Measurements from ENCODE around the gene PMEPA1. TPM values are rescaled to one million over a fixed set of nuclear protein-coding genes. Genes with fewer than 3 reads are reported as not detected.

PMEPA1 gene
- total RNA-seq (2014; rRNA removed; shearing (Covaris generic)), result 11.0 and 12.2 TPM in 2 replicates

DNA sequence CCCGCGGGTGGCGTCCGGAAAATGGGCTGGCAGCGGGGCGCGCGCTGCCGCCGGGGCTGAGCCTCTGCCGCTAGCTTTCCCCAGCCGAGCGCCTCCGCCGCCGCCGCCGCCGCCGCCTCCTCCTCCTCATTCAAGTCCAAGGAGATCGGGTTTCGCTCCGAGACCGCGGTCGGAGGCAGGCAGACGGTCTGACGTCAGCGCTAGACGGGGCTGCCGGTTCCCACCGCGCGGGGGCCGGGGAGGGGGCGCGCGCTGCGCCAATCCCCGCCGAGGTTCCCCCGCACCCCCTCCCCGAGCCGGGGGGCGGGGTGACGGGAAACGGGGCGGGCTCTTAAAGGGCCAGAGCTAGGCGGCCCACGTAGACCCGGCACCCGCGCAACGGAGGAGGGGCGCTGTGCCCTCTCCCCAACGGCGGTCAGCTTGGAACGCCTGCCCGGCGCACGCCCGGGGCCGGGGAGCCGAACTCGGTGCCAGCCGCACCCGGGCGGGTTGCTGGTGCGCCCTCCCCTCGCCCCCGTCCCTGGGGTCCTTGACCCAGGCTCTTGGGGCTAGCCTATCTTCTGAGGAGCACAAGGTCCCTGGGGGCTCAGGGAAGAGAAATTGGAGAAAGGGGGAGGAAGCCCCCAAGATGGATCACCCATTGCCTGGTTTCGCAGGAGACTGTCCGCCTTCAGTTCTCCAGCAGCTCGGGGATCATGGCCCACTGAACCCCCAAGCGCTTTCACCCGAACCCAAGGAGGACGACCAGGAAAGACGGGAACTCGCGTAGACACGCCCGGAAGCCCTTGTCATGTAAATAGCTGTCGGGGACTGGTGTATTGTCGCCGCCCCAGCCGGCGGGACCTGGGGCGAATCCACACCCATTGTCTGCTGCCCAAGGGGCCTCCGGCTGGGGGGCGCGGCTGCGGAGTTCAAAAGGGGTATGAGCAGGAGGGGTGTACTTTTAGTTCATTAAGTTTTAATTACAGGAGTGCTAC, at the start of gene PMEPA1:
Gene PMEPA1, minus strand, starts transcription at position 193 of the 977 bp plus-strand sequence. CDS start 433 bp downstream, outside the sequence.
- peak; percentile 98 for DNase-seq (ENCODE audit: low read depth)

DNA sequence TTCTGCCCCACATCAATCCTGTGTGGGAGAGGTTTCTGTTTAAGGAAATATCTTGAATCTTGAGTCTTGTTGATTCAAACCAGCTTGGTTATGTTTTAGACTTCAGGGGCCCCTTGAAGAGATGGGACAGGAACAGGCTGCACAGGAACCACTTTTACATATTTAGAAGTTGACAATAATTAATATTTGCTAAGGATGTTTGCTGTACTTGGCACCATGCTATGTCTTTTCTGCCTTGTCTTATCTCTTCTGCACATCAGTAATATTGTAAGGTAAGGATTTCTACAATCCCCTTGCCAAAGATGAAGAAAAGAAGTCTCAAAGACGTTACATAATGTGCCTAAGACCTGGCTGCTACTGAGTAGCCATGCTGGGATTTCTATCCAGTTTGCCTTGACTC, 48.0 kb upstream of the PMEPA1 start:
- DNase-seq (ENCODE audit: low read depth), result no peak

DNA sequence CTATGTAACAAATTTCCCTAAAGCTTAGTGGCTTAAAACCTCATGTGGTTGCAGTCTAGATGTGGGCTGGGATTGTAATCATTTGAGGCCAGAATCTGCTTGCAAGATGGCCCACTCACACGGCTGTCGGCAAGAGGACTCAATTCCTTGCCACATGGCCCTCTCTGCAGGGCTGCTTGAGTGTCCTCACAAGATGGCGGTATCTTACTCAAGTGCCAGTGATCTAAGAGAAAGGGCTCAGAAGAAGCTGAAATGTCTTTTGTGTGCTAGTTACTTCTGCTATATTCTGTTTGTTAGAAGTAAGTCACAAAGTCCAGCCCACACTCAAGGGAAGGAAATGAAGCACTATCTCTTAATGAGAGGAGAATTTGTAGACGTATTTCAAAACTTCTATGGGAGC, 47.1 kb upstream of the PMEPA1 start:
- DNase-seq (ENCODE audit: low read depth), result no peak

DNA sequence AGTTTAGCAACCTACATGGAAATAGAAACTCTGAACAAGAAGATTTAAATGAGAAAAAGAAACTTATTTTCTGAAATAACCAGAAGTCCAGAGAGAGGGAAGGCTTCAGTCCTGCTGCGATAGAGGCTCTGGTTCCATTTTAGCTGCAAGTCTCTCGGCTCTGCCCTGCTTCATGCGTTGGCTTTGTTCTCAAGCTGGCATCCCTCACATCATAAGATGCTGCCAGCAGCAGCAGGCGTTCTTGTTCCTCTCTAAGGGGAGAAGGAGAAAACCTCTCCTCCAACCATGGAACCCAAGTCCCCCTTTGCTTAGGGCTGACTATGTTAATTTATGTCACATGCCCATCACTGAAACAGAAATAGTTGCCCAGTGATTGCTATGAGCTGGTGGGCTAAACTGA, 46.4 kb upstream of the PMEPA1 start:
- no peak for DNase-seq (ENCODE audit: low read depth)

- DNase-seq (ENCODE audit: low read depth), result no peak
These were observed 45.8 kb upstream of the PMEPA1 start for GRCh38 chr20:57755609-57756008.

GRCh38 chr20:57754190-57754589, 44.4 kb upstream of the PMEPA1 start:
- no peak for DNase-seq (ENCODE audit: low read depth)

DNA sequence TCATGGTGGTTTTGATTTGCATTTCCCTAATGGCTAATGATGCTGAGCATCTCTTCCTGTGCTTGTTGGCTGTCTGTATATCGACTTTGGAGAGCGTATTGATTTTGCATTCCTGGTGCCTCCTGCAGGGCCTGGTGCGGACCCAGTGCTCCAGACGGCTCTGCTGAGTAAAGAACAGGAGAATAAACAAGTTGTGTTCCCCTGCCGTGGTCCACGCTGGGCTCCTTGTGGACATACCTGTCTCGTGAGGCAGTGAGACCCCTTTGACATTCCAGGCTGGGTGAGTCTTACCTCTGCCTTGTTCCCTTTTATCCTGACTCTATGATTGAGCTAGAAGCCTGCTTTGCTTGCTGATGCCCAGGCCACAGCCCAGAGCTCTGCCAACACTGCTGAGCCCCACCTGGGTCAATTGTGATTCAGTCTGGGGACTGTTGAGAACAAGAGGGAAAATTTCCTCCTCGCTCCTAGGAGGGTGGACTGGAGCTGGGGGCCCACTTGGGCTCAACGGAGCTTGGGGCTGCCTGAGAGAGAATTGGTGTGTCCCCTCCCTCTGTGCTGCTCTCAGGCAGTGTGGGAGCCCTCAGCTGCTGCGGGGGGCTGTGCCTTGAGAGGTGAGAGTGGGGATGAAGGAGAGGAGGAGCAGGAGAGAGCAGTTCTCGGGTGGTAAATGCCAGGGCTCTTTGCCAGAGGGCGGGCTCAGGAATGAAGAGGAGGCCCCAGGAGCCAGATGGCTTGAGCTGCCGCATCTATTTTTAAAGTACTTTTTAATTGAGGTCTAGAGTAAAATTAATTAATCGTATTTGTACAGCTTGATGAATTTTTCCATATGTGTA, 43.7 kb upstream of the PMEPA1 start:
- no peak for DNase-seq (ENCODE audit: low read depth)

DNA sequence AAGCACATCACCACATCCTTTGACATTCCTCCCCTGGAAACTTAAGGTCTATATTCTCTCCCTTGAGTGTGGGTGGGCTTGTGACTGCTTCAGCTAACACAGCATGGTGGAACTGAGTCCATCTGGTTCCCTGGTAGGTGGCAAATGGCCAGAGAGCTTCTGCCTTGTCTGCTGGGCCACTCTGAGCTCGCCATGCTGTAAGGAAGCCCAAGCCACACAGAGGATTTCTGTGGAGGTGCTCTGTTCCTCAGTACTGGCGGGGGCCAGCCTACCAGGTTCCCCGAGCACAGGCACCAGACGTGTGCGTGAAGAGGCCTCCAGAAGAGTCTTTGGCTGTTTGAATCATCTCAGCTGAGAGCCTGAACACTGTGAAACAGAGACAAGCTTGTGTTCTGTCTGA, 41.6 kb upstream of the PMEPA1 start:
- DNase-seq (ENCODE audit: low read depth), result no peak

DNA sequence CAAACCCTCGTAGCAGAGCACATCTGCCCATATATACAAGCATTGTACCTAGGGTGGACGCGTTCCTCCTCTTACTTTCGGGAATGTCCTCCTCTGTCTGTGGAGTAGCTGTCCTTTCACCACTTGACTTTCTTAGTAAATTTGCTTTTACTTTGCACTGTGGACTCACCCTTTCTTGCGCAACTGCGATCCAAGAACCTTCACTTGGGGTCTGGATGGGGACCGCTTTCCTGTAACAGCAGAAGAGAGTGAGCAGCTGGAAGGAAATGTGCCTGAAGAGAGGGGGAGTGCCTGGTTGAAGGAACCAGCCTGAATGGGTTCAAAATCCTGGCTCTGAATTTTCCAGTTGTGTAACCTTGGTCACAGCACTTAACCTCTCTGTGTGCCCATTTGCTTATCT, 40.1 kb upstream of the PMEPA1 start:
- no peak for DNase-seq (ENCODE audit: low read depth)

GRCh38 chr20:57749131-57749690, 39.4 kb upstream of the PMEPA1 start:
- DNase-seq (ENCODE audit: low read depth), result peak; percentile 25

DNA sequence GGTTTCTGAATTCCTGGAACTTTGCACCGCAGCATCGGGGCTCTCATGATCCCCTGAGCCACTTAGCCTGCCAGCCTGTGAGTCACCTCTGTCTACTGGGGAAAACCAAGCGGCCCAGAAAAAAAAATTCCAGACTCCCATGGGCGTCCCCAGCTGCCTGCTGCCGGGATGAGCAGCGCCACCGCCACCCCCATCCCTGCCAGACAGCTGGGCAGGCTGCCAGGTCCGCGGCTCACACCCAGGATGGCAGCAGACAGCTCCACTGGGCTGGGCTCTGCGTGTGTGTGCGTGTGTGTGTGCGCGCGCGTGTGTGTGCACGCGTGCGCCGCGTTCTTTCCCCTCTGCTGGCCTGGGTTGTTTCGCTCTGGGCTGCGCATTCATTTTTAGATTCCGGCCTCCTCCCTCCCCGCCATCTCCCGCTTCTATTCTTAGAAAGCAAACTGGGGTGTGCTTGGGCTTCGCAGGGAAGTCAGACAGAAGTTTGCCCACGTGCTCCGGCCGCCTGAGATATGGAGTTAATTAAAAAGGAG, 38.9 kb upstream of the PMEPA1 start:
- peak; percentile 95 for DNase-seq (ENCODE audit: low read depth)

- DNase-seq (ENCODE audit: low read depth), result peak; percentile 18
These were observed 38.2 kb upstream of the PMEPA1 start for GRCh38 chr20:57747861-57748481.

DNA sequence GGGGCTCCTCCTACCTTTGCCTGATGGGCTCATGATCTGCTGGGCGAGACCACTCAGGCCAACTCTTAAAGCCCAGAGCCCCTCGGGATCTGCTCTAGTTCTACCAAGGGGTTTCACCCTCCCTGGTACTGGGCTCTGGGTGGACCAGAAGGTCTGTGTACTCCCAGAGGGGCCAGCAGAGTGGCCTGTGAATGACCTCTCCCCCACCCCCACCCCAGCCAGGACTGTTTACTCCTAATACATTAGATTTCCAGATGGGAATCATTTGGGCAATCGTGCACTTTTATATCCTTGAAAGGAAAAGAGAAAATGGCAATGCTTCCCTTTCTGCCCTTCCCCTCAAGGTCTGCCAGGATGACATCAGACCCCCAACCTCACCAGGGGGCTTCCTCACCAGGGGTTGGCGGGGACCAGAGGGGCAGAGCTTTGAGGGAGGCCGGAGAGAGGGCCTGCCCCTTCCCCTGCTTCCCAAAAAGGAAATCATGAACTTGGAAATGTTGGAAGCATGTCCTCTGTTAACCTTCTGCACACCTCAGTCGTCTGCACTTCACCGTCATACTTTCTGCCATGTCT, 37.1 kb upstream of the PMEPA1 start:
- DNase-seq (ENCODE audit: low read depth), result peak; percentile 51

DNA sequence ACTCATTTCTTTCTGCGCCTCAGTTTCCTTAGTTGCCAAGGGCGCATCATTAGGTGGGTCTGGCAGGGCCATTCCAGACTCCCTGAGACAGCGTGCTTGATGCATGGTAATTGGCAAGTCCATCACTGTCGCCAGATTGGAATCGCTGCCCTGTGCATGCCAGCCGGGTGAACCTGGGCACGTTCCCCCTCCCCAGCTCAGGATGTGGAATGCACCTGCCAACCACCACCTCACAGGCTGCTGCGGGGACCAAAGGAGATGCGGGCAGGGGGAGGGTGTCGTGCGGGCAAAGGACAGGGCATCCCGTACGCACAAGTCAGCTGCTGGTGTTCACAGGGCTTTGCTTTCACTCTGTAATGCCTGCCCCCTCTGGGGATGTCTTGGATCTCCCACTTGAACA, 36.4 kb upstream of the PMEPA1 start:
- DNase-seq (ENCODE audit: low read depth), result no peak

DNA sequence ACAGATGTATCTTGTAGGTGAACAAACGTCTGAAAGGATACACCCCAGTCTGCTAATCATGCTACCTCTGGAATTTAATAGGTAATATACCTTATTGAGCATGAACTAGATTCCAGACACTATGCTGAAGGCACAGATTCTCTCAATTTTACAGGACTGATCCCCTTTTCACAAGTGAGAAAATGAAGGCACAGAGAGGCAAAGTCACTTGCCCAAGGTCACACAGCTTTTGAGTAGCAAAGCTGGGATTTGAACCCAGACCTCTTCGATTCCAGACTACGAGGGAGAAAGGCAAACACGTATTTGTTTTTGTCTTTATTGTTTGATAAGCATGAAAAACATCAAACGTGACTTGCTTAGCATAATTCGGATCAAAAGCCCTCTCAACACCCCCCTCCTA, 34.4 kb upstream of the PMEPA1 start:
- no peak for DNase-seq (ENCODE audit: low read depth)

DNA sequence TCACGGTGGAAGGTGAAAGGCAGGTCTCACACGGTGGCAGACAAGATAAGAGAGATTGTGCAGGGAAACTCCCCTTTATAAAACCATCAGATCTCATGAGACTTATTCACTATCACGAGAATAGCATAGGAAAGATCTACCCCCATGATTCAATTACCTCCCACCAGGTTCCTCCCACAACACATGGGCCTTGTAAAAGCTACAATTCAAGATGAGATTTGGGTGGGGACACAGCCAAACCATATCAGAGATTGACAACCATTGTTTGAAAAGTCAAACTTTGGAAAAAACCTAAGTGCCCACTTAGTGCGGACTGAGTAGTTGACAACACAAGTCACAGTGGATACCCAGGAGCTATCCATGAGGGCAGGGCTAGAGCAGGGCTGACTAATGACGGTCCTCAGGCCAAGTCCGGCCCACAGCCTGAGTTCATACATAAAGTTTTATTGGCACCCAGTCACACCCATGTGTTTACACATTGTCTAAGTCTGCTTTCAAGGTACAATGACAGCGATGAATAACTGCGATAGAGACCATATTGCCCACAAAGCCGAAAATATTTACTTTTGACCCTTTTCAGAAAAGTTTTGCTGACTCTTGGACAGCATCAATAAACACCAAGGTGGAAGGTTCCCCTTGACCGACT, 33.8 kb upstream of the PMEPA1 start:
- peak; percentile 17 for DNase-seq (ENCODE audit: low read depth)

GRCh38 chr20:57742507-57743181, 32.8 kb upstream of the PMEPA1 start:
- DNase-seq (ENCODE audit: low read depth), result no peak

GRCh38 chr20:57738484-57738883, 28.7 kb upstream of the PMEPA1 start:
- DNase-seq (ENCODE audit: low read depth), result peak; percentile 23

- DNase-seq (ENCODE audit: low read depth), result no peak
These were observed 28.2 kb upstream of the PMEPA1 start for GRCh38 chr20:57738053-57738452.

DNA sequence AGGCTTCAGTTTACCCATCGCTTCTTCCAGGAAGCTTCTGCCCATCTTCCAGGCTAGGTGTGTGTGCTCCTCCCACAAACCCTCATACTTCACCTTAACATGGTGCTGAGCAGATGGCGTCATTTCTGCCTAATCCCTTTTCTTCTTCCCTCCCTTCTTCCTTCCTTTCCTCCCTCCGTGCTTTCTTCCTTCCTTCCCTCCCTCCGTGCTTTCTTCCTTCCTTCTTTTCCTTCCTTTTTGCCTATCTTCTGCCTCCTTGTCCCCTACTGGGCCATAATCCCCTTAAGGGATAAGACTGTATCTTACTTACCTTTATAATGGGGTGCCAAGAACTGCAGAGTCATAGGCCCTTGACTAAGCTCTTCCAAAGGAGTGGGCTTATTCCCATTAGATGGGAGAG, 27.5 kb upstream of the PMEPA1 start:
- no peak for DNase-seq (ENCODE audit: low read depth)
